Neural cell (in vitro differentiated cells): ENCODE results near the gene NXNL2. TPM values are rescaled to one million over a fixed set of nuclear protein-coding genes. Genes with fewer than 3 reads are reported as not detected.

Experiments
- H2AFZ ChIP-seq: fragments of 200-600, 300-800 bp; sonication (generic), shearing (Covaris generic); 2 replicates; pipeline ENCODE4 v1.6.0; 2014; ENCODE audit warnings: low read depth, mild to moderate bottlenecking, antibody characterized with exemption, low read length, moderate library complexity
- H3F3A ChIP-seq: fragments of 200-600 bp; shearing (Covaris generic); 2 replicates; pipeline ENCODE4 v1.6.1; 2016; ENCODE audit warnings: mild to moderate bottlenecking, moderate library complexity, mixed read lengths, antibody characterized with exemption, low read length; ENCODE audit not compliant: insufficient read depth, poor library complexity, severe bottlenecking
- H3K27ac ChIP-seq: fragments of 200-600, 300-800 bp; sonication (generic), shearing (Covaris generic); 2 replicates; pipeline ENCODE4 v1.5.1; 2014; ENCODE audit warnings: mild to moderate bottlenecking, low read length, moderate library complexity
- H3K27me3 ChIP-seq: fragments of 300-800, 200-600 bp; sonication (generic), shearing (Covaris generic); 2 replicates; pipeline ENCODE4 v1.6.0; 2014; ENCODE audit warnings: mild to moderate bottlenecking, low read depth, low read length, moderate library complexity; ENCODE audit not compliant: insufficient read depth
- H3K36me3 ChIP-seq: fragments of 300-800, 200-600 bp; sonication (generic), shearing (Covaris generic); 2 replicates; pipeline ENCODE4 v1.5.1; 2014; ENCODE audit warnings: mild to moderate bottlenecking, antibody characterized with exemption, low read length, moderate library complexity; ENCODE audit not compliant: insufficient read depth
- H3K4me2 ChIP-seq: fragments of 300-800, 200-600 bp; sonication (generic), shearing (Covaris generic); 2 replicates; pipeline ENCODE4 v1.6.0; 2014; ENCODE audit warnings: mild to moderate bottlenecking, low read length
- H3K4me3 ChIP-seq: fragments of 300-800, 200-600 bp; sonication (generic), shearing (Covaris generic); 2 replicates; pipeline ENCODE4 v1.5.1; 2014; ENCODE audit warnings: mild to moderate bottlenecking, low read length, moderate library complexity
- H3K79me2 ChIP-seq: fragments of 200-600 bp; shearing (Covaris generic); replicated peaks from 2 replicates; pipeline ENCODE4 v1.6.0; 2014; ENCODE audit warnings: mild to moderate bottlenecking, low read length, moderate library complexity; ENCODE audit not compliant: insufficient read depth
- H3K9ac ChIP-seq: fragments of 300-800, 200-600 bp; sonication (generic), shearing (Covaris generic); 2 replicates; pipeline ENCODE4 v1.6.1; 2016; ENCODE audit warnings: mild to moderate bottlenecking, low read length, mixed read lengths
- H3K9me2 ChIP-seq: fragments of 200-600 bp; shearing (Covaris generic); 2 replicates; pipeline ENCODE4 v1.6.1; 2016; ENCODE audit warnings: mild to moderate bottlenecking, low read length, mixed read lengths; ENCODE audit not compliant: insufficient read depth
- H3K9me3 ChIP-seq: fragments of 200-600, 300-800 bp; sonication (generic), shearing (Covaris generic); 2 replicates; pipeline ENCODE4 v1.6.1; 2016; ENCODE audit warnings: mild to moderate bottlenecking, mixed run types, low read length, moderate library complexity, mixed read lengths
- H4K20me1 ChIP-seq: fragments of 200-600 bp; shearing (Covaris generic); 2 replicates; pipeline ENCODE4 v1.6.1; 2016; ENCODE audit warnings: mild to moderate bottlenecking, mixed run types; ENCODE audit not compliant: insufficient read depth
- EP300 ChIP-seq: fragments of 450-650 bp; conservative IDR thresholded peaks from 2 replicates; pipeline ENCODE4 v1.6.1; 2014; ENCODE audit warnings: antibody characterized with exemption, mild to moderate bottlenecking, moderate library complexity; ENCODE audit not compliant: poor library complexity, severe bottlenecking
- EZH2 ChIP-seq: fragments of 200-600, 300-800 bp; shearing (Covaris generic), sonication (generic); IDR thresholded peaks from 2 replicates; pipeline ENCODE4 v1.6.1; 2014; ENCODE audit warnings: antibody characterized with exemption, low read length, borderline replicate concordance, mild to moderate bottlenecking; ENCODE audit not compliant: insufficient read depth, poor library complexity, severe bottlenecking
- MXI1 ChIP-seq: fragments of 450-650 bp; conservative IDR thresholded peaks from 2 replicates; pipeline ENCODE4 v1.6.1; 2014; ENCODE audit warnings: antibody characterized with exemption, mild to moderate bottlenecking; ENCODE audit not compliant: poor library complexity, severe bottlenecking
- POLR2AphosphoS5 ChIP-seq: IDR thresholded peaks from 2 replicates; pipeline ENCODE4 v1.6.1; 2012
- RAD21 ChIP-seq: fragments of 450-650 bp; conservative IDR thresholded peaks from 2 replicates; pipeline ENCODE4 v1.6.1; 2014; ENCODE audit warnings: antibody characterized with exemption, mild to moderate bottlenecking, moderate library complexity
- REST ChIP-seq: IDR thresholded peaks from 2 replicates; pipeline ENCODE4 v1.6.1; 2012; ENCODE audit warnings: borderline replicate concordance
- SMC3 ChIP-seq: fragments of 450-650 bp; conservative IDR thresholded peaks from 2 replicates; pipeline ENCODE4 v1.6.1; 2014; ENCODE audit warnings: antibody characterized with exemption, mild to moderate bottlenecking, moderate library complexity; ENCODE audit not compliant: poor library complexity
- TAF1 ChIP-seq: IDR thresholded peaks from 2 replicates; pipeline ENCODE4 v1.6.1; 2012; ENCODE audit warnings: low read depth
- polyA plus RNA-seq: library from polyadenylated mRNA; depleted of rRNA; stranded (reverse); fragments of >200 nt; gene quantifications from 2 replicates; pipeline ENCODE4 v1.2.3, GENCODE V29; 2014
- TF ChIP-seq, protein P1 (sequence below): fragments of 450-650 bp; IDR thresholded peaks from 2 replicates; pipeline ENCODE4 v1.5.1; 2014; ENCODE audit warnings: antibody characterized with exemption, mild to moderate bottlenecking, moderate library complexity; ENCODE audit not compliant: poor library complexity, severe bottlenecking

The NXNL2 gene
- polyA plus RNA-seq, 1 donor from 2014 or later: 0.51 TPM

DNA sequence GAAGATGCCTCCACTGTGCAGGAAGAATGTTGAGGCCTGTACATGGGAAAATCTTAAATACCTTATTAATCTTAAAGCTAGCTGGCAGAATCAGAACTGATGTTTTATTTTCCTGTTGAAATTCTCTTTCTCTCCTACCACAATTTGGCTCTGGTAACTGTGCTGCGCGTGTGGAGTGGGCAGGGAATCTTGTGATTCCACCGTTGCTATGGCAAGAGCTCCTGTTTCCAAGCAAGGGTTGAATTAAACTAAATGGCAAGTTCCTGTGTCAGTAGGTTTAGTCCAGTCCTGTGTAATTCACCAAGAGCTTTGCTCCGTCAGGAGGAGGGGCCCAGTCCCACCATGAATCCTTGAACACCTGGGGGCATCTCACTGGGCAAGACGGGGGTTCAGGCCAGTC lies 36.4 kb downstream of the NXNL2 start:
- TF ChIP-seq EP300 (no peak), SMC3 (no peak), TAF1 (no peak), REST (no peak), RAD21 (no peak), POLR2AphosphoS5 (no peak), MXI1 (no peak), EZH2 (no peak)
- TF ChIP-seq, protein P1, sequence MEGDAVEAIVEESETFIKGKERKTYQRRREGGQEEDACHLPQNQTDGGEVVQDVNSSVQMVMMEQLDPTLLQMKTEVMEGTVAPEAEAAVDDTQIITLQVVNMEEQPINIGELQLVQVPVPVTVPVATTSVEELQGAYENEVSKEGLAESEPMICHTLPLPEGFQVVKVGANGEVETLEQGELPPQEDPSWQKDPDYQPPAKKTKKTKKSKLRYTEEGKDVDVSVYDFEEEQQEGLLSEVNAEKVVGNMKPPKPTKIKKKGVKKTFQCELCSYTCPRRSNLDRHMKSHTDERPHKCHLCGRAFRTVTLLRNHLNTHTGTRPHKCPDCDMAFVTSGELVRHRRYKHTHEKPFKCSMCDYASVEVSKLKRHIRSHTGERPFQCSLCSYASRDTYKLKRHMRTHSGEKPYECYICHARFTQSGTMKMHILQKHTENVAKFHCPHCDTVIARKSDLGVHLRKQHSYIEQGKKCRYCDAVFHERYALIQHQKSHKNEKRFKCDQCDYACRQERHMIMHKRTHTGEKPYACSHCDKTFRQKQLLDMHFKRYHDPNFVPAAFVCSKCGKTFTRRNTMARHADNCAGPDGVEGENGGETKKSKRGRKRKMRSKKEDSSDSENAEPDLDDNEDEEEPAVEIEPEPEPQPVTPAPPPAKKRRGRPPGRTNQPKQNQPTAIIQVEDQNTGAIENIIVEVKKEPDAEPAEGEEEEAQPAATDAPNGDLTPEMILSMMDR: no peak
- H3K9ac ChIP-seq: no peak overlapping the region
- H3K9me3 ChIP-seq: no peaks in the 10 kb centered on the region
- no peaks in the 10 kb centered on the region for H3K79me2 ChIP-seq
- H3K4me2 ChIP-seq: no peak overlapping the region
- no peaks in the 10 kb centered on the region for H4K20me1 ChIP-seq
- no peak overlapping the region for H3K4me3 ChIP-seq
- H3K36me3 ChIP-seq: no peaks in the 10 kb centered on the region
- H3F3A ChIP-seq: no peaks in the 10 kb centered on the region
- no peaks in the 10 kb centered on the region for H3K27me3 ChIP-seq
- H3K9me2 ChIP-seq: no peaks in the 10 kb centered on the region
- no peak overlapping the region for H3K27ac ChIP-seq
- H2AFZ ChIP-seq: no peak overlapping the region

DNA sequence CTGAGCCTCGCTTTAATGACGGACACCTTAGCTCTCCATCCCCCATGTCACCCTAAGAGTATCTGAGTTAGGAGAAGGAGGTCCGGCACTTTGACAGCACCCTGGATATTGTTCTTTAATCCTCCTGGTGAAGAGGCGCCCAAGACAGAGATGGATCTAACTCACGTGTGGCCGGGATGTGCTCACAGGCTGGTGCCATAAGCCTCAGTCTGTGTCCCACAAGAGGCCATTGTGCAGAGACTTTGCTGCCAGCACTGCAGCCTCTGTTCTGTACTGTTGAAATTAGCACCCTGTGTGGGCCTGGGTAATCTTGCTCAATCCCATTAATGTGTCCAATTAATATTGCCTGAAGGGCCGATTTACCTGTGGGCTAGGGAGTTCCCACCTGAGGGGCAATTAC lies 37.7 kb downstream of the NXNL2 start:
- Histone ChIP-seq H3F3A (no peaks in the 10 kb centered on the region), H3K9me3 (no peaks in the 10 kb centered on the region), H3K9me2 (no peaks in the 10 kb centered on the region), H4K20me1 (no peaks in the 10 kb centered on the region), H3K27ac (no peak overlapping the region), H3K4me2 (no peak overlapping the region), H3K4me3 (no peak overlapping the region), H3K79me2 (no peaks in the 10 kb centered on the region), H3K36me3 (no peaks in the 10 kb centered on the region), H2AFZ (no peak overlapping the region), H3K27me3 (no peaks in the 10 kb centered on the region), H3K9ac (no peak overlapping the region)
- TF ChIP-seq SMC3: no peak
- no peak for TF ChIP-seq EZH2
- no peak for TF ChIP-seq MXI1
- no peak for TF ChIP-seq EP300
- TF ChIP-seq REST: no peak
- TF ChIP-seq, protein P1: no peak
- TF ChIP-seq TAF1: no peak
- TF ChIP-seq RAD21: no peak
- no peak for TF ChIP-seq POLR2AphosphoS5
